ENCODE measurements around the gene BTBD6. TPM values are rescaled to one million over a fixed set of nuclear protein-coding genes. Genes with fewer than 3 reads are reported as not detected.
"Not testable (repeated sequence)": the region's sequence is repeated elsewhere in the genome, so short reads cannot be mapped to it uniquely, and the experiment has no call there.

The BTBD6 gene
- total RNA-seq, 1 donor from 2014 or later: 38.8 TPM

GRCh38 chr14:105272623-105273022 is 24.3 kb downstream of the BTBD6 start:
- Mint-ChIP-seq H3K27ac (peak overlapping the region; percentile 82), H3K4me3 (peak overlapping the region; percentile 31), H3K36me3 (no peaks in the 10 kb centered on the region), H3K4me1 (ENCODE audit: unreplicated experiment) (peaks cover 9% of the 10 kb centered on the region), H3K9me3 (no peaks in the 10 kb centered on the region), H3K27me3 (no peaks in the 10 kb centered on the region)
- TF ChIP-seq CTCF (conservative IDR thresholded peaks at IDR 0.05): no peak
- DNase-seq (ENCODE audit: extremely low spot score, unreplicated experiment): no peak

GRCh38 chr14:105273062-105273461 is 24.7 kb downstream of the BTBD6 start:
- DNase-seq (ENCODE audit: extremely low spot score, unreplicated experiment): no peak
- TF ChIP-seq CTCF (conservative IDR thresholded peaks at IDR 0.05): no peak

GRCh38 chr14:105274637-105275036 is 26.3 kb downstream of the BTBD6 start:
- no peak overlapping the region for H3K4me3 Mint-ChIP-seq
- peak overlapping the region; percentile 31 for H3K27ac Mint-ChIP-seq
- H3K4me1 Mint-ChIP-seq (ENCODE audit: unreplicated experiment): peaks cover 9% of the 10 kb centered on the region
- TF ChIP-seq CTCF (conservative IDR thresholded peaks at IDR 0.05): no peak
- DNase-seq (ENCODE audit: extremely low spot score, unreplicated experiment): no peak
- no peaks in the 10 kb centered on the region for H3K27me3 Mint-ChIP-seq
- H3K36me3 Mint-ChIP-seq: no peaks in the 10 kb centered on the region
- H3K9me3 Mint-ChIP-seq: no peaks in the 10 kb centered on the region

More at GRCh38 chr14:105273062-105273461, 24.7 kb downstream of the BTBD6 start:
- H3K27me3 Mint-ChIP-seq: no peaks in the 10 kb centered on the region
- H3K27ac Mint-ChIP-seq: peak overlapping the region; percentile 82
- H3K4me3 Mint-ChIP-seq: peak overlapping the region; percentile 31
- peaks cover 9% of the 10 kb centered on the region for H3K4me1 Mint-ChIP-seq (ENCODE audit: unreplicated experiment)
- H3K9me3 Mint-ChIP-seq: no peaks in the 10 kb centered on the region
- no peaks in the 10 kb centered on the region for H3K36me3 Mint-ChIP-seq

- peak overlapping the region; percentile 31 for H3K27ac Mint-ChIP-seq
- no peaks in the 10 kb centered on the region for H3K9me3 Mint-ChIP-seq
- H3K4me3 Mint-ChIP-seq: no peak overlapping the region
- H3K27me3 Mint-ChIP-seq: no peaks in the 10 kb centered on the region
- no peak for TF ChIP-seq CTCF (conservative IDR thresholded peaks at IDR 0.05)
- no peaks in the 10 kb centered on the region for H3K36me3 Mint-ChIP-seq
- H3K4me1 Mint-ChIP-seq (ENCODE audit: unreplicated experiment): peaks cover 9% of the 10 kb centered on the region
- DNase-seq (ENCODE audit: extremely low spot score, unreplicated experiment): no peak
These were observed 27.1 kb downstream of the BTBD6 start for GRCh38 chr14:105275267-105275946.

- DNase-seq (ENCODE audit: extremely low spot score, unreplicated experiment); H3K9me3 Mint-ChIP-seq; H3K27me3 Mint-ChIP-seq; H3K27ac Mint-ChIP-seq; H3K4me3 Mint-ChIP-seq; H3K36me3 Mint-ChIP-seq: not testable (repeated sequence)
- H3K4me1 Mint-ChIP-seq (ENCODE audit: unreplicated experiment): peaks cover 18% of the 10 kb centered on the region
These were observed 29.1 kb downstream of the BTBD6 start for GRCh38 chr14:105277448-105277847.

- Mint-ChIP-seq H3K9me3 (no peaks in the 10 kb centered on the region), H3K27ac (no peak overlapping the region), H3K4me1 (ENCODE audit: unreplicated experiment) (peaks cover 14% of the 10 kb centered on the region), H3K4me3 (no peak overlapping the region), H3K36me3 (no peaks in the 10 kb centered on the region), H3K27me3 (no peaks in the 10 kb centered on the region)
- no peak for TF ChIP-seq CTCF (conservative IDR thresholded peaks at IDR 0.05)
- no peak for DNase-seq (ENCODE audit: extremely low spot score, unreplicated experiment)
These were observed 31.5 kb downstream of the BTBD6 start for GRCh38 chr14:105279642-105280361.

Measured in type B pancreatic cell (in vitro differentiated cells).